GM12864 (cell line): ENCODE data around the gene ABCC3.
A peak's percentile ranks its signal among the peaks of the same experiment; 100 is the strongest.
"Not testable (repeated sequence)": the region's sequence is repeated elsewhere in the genome, so short reads cannot be mapped to it uniquely, and the experiment has no call there.

Experiments
- DNase-seq: peaks from one replicate; pipeline ENCODE4 v3.0.0-alpha.2; 2011; ENCODE audit warnings: low read depth
- H3K4me3 ChIP-seq: 2 replicates; pipeline ENCODE4 v1.5.1; 2011; ENCODE audit warnings: mild to moderate bottlenecking, low read depth, low read length, control low read depth
- TF ChIP-seq, protein P1 (sequence below): IDR thresholded peaks from 2 replicates; pipeline ENCODE4 v1.5.1; 2011; ENCODE audit warnings: low read depth, mild to moderate bottlenecking, moderate library complexity, low read length, control low read depth, inconsistent platforms; ENCODE audit errors: missing control alignments

Gene ABCC3

DNA sequence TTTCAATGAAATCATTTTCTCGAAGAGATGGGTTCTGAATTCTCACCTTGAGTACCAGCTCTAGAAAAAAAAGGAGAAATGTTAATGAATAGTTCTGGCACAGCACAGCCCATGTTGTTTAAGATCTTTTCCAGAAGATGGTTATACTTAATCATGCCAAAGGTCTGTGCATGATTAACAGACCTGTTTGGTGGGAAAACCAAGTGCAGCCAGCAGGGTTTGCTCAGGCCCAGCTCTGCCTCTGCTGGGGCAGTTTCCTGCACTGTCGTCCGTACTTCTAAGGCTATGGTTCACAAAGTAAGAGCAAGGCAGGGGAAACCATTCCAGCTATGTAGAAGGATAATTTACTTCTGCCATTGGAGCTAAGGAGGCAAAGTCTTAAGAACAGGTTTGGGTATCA, 62.4 kb downstream of the ABCC3 start:
- H3K4me3 ChIP-seq, result no peak overlapping the region
- DNase-seq, result no peak
- TF ChIP-seq, protein P1, sequence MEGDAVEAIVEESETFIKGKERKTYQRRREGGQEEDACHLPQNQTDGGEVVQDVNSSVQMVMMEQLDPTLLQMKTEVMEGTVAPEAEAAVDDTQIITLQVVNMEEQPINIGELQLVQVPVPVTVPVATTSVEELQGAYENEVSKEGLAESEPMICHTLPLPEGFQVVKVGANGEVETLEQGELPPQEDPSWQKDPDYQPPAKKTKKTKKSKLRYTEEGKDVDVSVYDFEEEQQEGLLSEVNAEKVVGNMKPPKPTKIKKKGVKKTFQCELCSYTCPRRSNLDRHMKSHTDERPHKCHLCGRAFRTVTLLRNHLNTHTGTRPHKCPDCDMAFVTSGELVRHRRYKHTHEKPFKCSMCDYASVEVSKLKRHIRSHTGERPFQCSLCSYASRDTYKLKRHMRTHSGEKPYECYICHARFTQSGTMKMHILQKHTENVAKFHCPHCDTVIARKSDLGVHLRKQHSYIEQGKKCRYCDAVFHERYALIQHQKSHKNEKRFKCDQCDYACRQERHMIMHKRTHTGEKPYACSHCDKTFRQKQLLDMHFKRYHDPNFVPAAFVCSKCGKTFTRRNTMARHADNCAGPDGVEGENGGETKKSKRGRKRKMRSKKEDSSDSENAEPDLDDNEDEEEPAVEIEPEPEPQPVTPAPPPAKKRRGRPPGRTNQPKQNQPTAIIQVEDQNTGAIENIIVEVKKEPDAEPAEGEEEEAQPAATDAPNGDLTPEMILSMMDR, result no peak

DNA sequence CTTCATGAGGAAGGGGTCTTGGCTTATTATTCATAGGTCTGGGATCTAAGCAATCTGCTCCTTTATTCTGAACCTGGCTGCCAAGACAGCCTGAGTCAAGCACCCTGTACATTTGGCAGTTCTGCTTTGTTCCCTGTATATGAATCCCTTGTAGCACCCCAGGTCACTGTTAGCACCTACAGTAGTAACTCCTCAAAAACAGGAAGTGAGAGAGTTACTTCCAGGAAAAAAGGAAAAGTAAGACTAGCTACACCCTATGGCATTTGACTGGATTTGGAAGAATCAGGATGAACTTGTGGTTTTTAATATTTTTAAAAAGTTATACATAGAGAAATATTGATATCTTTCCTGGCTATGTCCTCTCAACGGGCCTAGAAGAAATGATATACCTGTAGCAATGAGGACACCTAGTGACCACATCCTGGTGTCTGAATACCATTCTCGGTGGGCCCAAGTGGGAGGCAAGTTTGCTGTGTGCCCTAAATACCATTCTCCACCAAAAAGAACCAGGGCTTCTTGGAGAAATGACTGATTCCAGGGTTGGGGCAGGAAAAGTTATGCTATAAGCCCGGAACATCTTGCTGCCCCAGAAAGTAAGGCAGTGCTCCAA, 63.1 kb downstream of the ABCC3 start:
- TF ChIP-seq, protein P1, result no peak
- no peak for DNase-seq
- H3K4me3 ChIP-seq, result no peak overlapping the region

DNA sequence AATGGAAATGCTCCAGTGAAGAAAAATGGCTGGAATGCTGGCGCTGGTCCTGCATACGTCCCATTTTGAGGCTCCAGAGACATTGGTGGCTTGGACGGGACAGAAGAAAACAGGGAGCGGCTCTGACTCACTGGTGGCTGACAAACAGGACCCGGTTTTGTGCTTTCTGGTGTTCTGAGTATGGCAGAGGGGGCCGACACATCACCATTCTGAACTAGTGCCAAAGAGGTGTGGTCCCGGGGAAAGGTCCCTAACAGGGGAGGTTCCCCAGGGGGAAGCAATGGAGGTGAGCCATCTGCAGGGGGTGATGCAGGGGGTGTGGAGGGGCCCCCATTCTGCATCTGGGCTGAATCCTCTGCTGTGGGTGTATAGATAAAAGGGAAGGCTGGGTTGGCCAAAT, 64.7 kb downstream of the ABCC3 start:
- no peak for DNase-seq
- no peak overlapping the region for H3K4me3 ChIP-seq
- TF ChIP-seq, protein P1, result no peak

- H3K4me3 ChIP-seq, result no peak overlapping the region
- no peak for DNase-seq
- TF ChIP-seq, protein P1, result no peak
Observed at GRCh38 chr17:50703162-50703561, 68.5 kb downstream of the ABCC3 start.

DNA sequence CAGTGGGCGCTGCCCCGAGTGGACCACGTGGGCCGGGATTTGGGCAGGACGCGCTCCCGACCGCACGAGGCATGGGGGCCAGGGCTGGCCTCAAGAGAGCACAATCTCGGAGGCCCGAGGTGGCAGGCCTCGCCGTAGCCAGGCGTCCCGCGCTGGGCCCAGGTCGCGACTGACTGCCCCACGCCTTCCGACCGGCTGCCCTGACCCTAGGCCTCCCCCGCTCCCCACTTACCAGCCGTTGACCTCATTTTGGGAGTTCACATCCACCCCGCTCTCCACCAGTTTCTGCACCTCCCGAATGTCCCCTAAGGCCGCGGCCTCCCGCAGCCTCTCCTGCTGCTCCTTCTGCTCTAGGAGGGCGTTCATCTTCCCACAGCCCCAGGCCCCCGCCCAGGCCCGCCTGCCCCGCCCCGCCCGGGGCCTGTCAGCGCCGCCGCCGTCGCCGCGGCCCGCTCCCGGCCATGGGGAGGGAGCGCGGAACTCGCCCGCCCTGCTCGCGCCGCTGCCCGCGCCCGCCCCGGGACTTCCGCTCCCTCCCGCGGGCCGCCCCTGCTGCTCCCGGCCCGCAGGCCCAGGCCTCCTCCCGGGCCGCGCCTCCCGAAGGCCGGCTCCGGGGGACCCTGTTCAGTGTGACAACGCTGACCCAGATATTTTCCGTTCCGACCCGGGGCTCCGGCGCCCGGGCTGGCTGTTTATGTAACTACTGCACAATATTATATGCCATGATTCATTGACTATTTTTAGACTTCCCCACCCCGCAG, 72.8 kb downstream of the ABCC3 start, which contains the start of gene ANKRD40:
Gene ANKRD40, minus strand, starts transcription at position 626 of the 761 bp plus-strand sequence. Its CDS starts 260 bp downstream, at position 366.
- TF ChIP-seq, protein P1, result no peak
- DNase-seq, result peak; percentile 68
- peak within 1 kb of the TSS; percentile 92 for H3K4me3 ChIP-seq

- DNase-seq, result no peak
- TF ChIP-seq, protein P1, result no peak
- peak overlapping the region; percentile 92 for H3K4me3 ChIP-seq
Observed at GRCh38 chr17:50708050-50709000, 73.6 kb downstream of the ABCC3 start.

DNA sequence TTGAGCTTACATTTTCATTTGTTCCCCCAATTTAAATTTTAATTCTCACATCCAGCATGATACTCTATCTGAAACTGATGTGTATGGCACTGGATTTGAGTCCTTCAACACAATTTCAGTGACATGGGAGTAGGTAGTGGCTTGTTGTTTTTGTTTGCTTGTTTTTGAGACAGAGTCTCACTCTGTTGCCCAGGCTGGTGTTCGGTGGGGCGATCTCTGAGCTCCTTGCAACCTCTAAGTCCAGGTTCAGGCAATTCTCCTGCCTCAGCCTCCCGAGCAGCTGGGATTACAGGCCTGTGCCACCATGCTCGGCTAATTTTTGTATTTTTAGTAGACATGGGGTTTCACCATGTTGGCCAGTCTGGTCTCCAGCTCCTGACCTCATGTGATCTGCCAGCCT, 74.4 kb downstream of the ABCC3 start:
- peak overlapping the region; percentile 92 for H3K4me3 ChIP-seq
- not testable (repeated sequence) for DNase-seq
